Measurements from ENCODE around the gene BNC1. TPM values are rescaled to one million over a fixed set of nuclear protein-coding genes. Genes with fewer than 3 reads are reported as not detected.

The BNC1 gene
- polyA plus RNA-seq, 1 of the 3 experiments (the other 2 are of a cell fraction) = not detected

DNA sequence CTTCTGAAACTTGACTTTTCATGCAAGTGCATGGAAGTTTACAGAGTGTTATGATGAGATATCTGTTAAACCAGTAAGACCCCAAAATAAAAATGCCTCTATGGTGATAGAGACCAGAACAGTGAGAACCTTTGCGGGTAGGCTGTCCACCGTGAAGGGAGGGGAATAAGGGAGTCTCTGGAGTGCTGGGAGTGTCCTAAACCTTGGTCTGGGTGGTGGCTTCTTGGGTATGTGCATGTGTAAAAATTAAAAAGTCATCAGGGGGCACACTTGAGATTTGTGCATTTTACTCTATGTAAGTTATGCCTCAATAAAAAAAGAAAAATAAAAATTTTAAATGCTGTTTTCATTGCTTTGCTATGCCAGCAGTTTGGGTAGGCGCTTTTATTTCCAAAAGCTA lies 38.2 kb upstream of the BNC1 start:
- H3F3A ChIP-seq (replicated peaks; ENCODE audit: insufficient read depth) = no peaks in the 10 kb centered on the region
- H3K9ac ChIP-seq = no peak overlapping the region
- no peak overlapping the region for H2AFZ ChIP-seq (ENCODE audit: low read depth)
- 69% methylated on average over 3 of the region's 3 CpGs for WGBS (ENCODE audit: low lambda C conversion rate)
- CTCF ChIA-PET = no interaction called here
- no peaks in the 10 kb centered on the region; a peak in 1 of 4 replicates for H3K4me1 ChIP-seq (ENCODE audit: control insufficient read depth in 1 of 2, insufficient read depth in 2 of 2, low read depth in 1 of 2, low read length in 1 of 2)
- no peaks in the 10 kb centered on the region for H3K9me2 ChIP-seq
- H3K27me3 ChIP-seq (ENCODE audit: insufficient read depth) = no peaks in the 10 kb centered on the region; the same call in 1 of the 2 replicates
- TF ChIP-seq FOXJ3 (CRISPR knock-in tag; IDR thresholded peaks at IDR 0.05) (no peak), NFIC (IDR thresholded peaks at IDR 0.05; ENCODE audit: borderline replicate concordance) (no peak), NRF1 (IDR thresholded peaks at IDR 0.05; ENCODE audit: low read depth, low read length) (no peak), POLR2AphosphoS5 (IDR thresholded peaks at IDR 0.05; ENCODE audit: low read depth, low read length) (no peak), MXI1 (IDR thresholded peaks at IDR 0.05; ENCODE audit: low read depth, low read length) (no peak), RFX5 (IDR thresholded peaks at IDR 0.05; ENCODE audit: low read length) (no peak), SMC3 (IDR thresholded peaks at IDR 0.05; ENCODE audit: low read depth, low read length) (no peak), REST (IDR thresholded peaks at IDR 0.05; ENCODE audit: low read depth, low read length) (no peak), GATA2 (CRISPR knock-in tag; IDR thresholded peaks at IDR 0.05) (no peak), RXRA (IDR thresholded peaks at IDR 0.05; ENCODE audit: borderline replicate concordance, low read depth) (no peak)
- DNase-seq = no peak
- H3K4me2 ChIP-seq = no peak overlapping the region
- H3K9me3 ChIP-seq = no peaks in the 10 kb centered on the region
- no peak overlapping the region for H3K27ac ChIP-seq (ENCODE audit: low read depth in 2 of 2, low read length in 1 of 2)
- no peaks in the 10 kb centered on the region for H3K36me3 ChIP-seq (replicated peaks in 1 of 2; ENCODE audit: control insufficient read depth in 1 of 2, insufficient read depth in 2 of 2, low read length in 1 of 2)
- H4K20me1 ChIP-seq (ENCODE audit: insufficient read depth) = no peaks in the 10 kb centered on the region
- POLR2A ChIA-PET = no interaction called here
- H3K79me2 ChIP-seq (ENCODE audit: insufficient read depth) = no peaks in the 10 kb centered on the region
- no peak overlapping the region for H3K4me3 ChIP-seq (ENCODE audit: low read depth in 2 of 2, low read length in 1 of 2)

- Histone ChIP-seq H2AFZ (ENCODE audit: low read depth) (no peak overlapping the region), H3K4me2 (no peak overlapping the region), H3K79me2 (ENCODE audit: insufficient read depth) (no peaks in the 10 kb centered on the region), H3K9me2 (no peaks in the 10 kb centered on the region), H3K36me3 (replicated peaks in 1 of 2; ENCODE audit: control insufficient read depth in 1 of 2, insufficient read depth in 2 of 2, low read length in 1 of 2) (no peaks in the 10 kb centered on the region), H3F3A (replicated peaks; ENCODE audit: insufficient read depth) (no peaks in the 10 kb centered on the region), H4K20me1 (ENCODE audit: insufficient read depth) (no peaks in the 10 kb centered on the region), H3K9me3 (no peaks in the 10 kb centered on the region), H3K4me1 (ENCODE audit: control insufficient read depth in 1 of 2, insufficient read depth in 2 of 2, low read depth in 1 of 2, low read length in 1 of 2) (no peaks in the 10 kb centered on the region; a peak in 1 of 4 replicates), H3K9ac (no peak overlapping the region), H3K4me3 (ENCODE audit: low read depth in 2 of 2, low read length in 1 of 2) (no peak overlapping the region), H3K27me3 (ENCODE audit: insufficient read depth) (no peaks in the 10 kb centered on the region; the same call in 1 of the 2 replicates), H3K27ac (ENCODE audit: low read depth in 2 of 2, low read length in 1 of 2) (no peak overlapping the region)
- ChIA-PET POLR2A (no interaction called here), CTCF (no interaction called here)
- TF ChIP-seq GATA2 (CRISPR knock-in tag; IDR thresholded peaks at IDR 0.05) (no peak), SIN3A (IDR thresholded peaks at IDR 0.05; ENCODE audit: borderline replicate concordance, low read depth, low read length) (no peak), YY1 (IDR thresholded peaks at IDR 0.05; ENCODE audit: low read depth) (no peak), EP300 (IDR thresholded peaks at IDR 0.05; ENCODE audit: borderline replicate concordance in 1 of 2, low read depth in 1 of 2, low read length in 1 of 2) (no peak), GABPA (IDR thresholded peaks at IDR 0.05; ENCODE audit: low read depth) (no peak), FOXM1 (IDR thresholded peaks at IDR 0.05; ENCODE audit: low read depth) (no peak), ELF1 (IDR thresholded peaks at IDR 0.05) (no peak), RXRA (IDR thresholded peaks at IDR 0.05; ENCODE audit: borderline replicate concordance, low read depth) (no peak), JUND (IDR thresholded peaks at IDR 0.05) (no peak), SMC3 (IDR thresholded peaks at IDR 0.05; ENCODE audit: low read depth, low read length) (no peak), POLR2AphosphoS5 (IDR thresholded peaks at IDR 0.05; ENCODE audit: low read depth, low read length) (no peak), TAF1 (IDR thresholded peaks at IDR 0.05; ENCODE audit: borderline replicate concordance, low read depth, low read length) (no peak), NRF1 (IDR thresholded peaks at IDR 0.05; ENCODE audit: low read depth, low read length) (no peak), MAX (IDR thresholded peaks at IDR 0.05; ENCODE audit: low read depth) (no peak)
- TF ChIP-seq, protein P1, sequence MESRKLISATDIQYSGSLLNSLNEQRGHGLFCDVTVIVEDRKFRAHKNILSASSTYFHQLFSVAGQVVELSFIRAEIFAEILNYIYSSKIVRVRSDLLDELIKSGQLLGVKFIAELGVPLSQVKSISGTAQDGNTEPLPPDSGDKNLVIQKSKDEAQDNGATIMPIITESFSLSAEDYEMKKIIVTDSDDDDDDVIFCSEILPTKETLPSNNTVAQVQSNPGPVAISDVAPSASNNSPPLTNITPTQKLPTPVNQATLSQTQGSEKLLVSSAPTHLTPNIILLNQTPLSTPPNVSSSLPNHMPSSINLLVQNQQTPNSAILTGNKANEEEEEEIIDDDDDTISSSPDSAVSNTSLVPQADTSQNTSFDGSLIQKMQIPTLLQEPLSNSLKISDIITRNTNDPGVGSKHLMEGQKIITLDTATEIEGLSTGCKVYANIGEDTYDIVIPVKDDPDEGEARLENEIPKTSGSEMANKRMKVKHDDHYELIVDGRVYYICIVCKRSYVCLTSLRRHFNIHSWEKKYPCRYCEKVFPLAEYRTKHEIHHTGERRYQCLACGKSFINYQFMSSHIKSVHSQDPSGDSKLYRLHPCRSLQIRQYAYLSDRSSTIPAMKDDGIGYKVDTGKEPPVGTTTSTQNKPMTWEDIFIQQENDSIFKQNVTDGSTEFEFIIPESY (IDR thresholded peaks at IDR 0.05; ENCODE audit: borderline replicate concordance, low read depth) = no peak
- WGBS (ENCODE audit: low lambda C conversion rate) = 22% methylated on average over 6 of the region's 6 CpGs
- DNase-seq = no peak
These were observed 37.6 kb upstream of the BNC1 start for GRCh38 chr15:83322061-83322460.

Measured in SK-N-SH (cell line).